Gastroesophageal sphincter (tissue), 4 donors: Measurements from ENCODE around the gene RAPGEF1. TPM values are rescaled to one million over a fixed set of nuclear protein-coding genes. Genes with fewer than 3 reads are reported as not detected.

Source experiments
- ATAC-seq: fragments of 150-250 bp; one replicate; pipeline ENCODE4 v1.9.1; 2016; ENCODE audit warnings: mild to moderate bottlenecking, moderate library complexity
- H3K27ac ChIP-seq, 4 donors: fragments of 200-600 bp; sonication (generic) in 3 of 4; 1 replicate in 3 of 4; 2 replicates in 1 of 4; pipeline ENCODE4 v1.5.1; 2016 to 2019
- H3K27me3 ChIP-seq: fragments of 200-600 bp; sonication (generic); one replicate; pipeline ENCODE4 v1.5.1; 2019
- H3K36me3 ChIP-seq, 2 donors: fragments of 200-600 bp; sonication (generic); one replicate each; pipeline ENCODE4 v1.5.1; 2019; ENCODE audit warnings: control low read depth in 1 of 2
- H3K4me1 ChIP-seq, 3 donors: fragments of 200-600 bp; sonication (generic); 1 replicate in 2 of 3; 2 replicates in 1 of 3; pipeline ENCODE4 v1.5.1; 2016 to 2019; ENCODE audit warnings: control low read depth in 2 of 3
- H3K4me3 ChIP-seq, 2 donors: fragments of 200-600 bp; sonication (generic); one replicate each; pipeline ENCODE4 v1.5.1; 2019; ENCODE audit warnings: mild to moderate bottlenecking in 1 of 2, moderate library complexity in 1 of 2
- H3K9me3 ChIP-seq, 3 donors: fragments of 200-600 bp; sonication (generic); one replicate each; pipeline ENCODE4 v1.5.1; 2017 to 2019; ENCODE audit warnings: control low read depth in 2 of 3
- EP300 ChIP-seq: sonication (generic); formaldehyde crosslinking; IDR thresholded peaks from one replicate; pipeline ENCODE4 v1.6.1; 2017; ENCODE audit warnings: antibody characterized with exemption, mild to moderate bottlenecking
- POLR2A ChIP-seq, 2 donors: fragments of 450-650 bp; IDR thresholded peaks; one replicate each; pipeline ENCODE4 v1.6.1; 2017; ENCODE audit warnings: antibody characterized with exemption in 2 of 2, mild to moderate bottlenecking in 2 of 2, moderate library complexity in 1 of 2
- POLR2AphosphoS5 ChIP-seq: sonication (generic); formaldehyde crosslinking; IDR thresholded peaks from one replicate; pipeline ENCODE4 v1.6.1; 2017; ENCODE audit warnings: antibody characterized with exemption
- WGBS, 2 donors: methylation state at CpG; one replicate each; pipeline ENCODE4 v1.1.5; 2018; ENCODE audit warnings: low coverage in 1 of 2; 5-methylcytosine and 5-hydroxymethylcytosine counted together
- total RNA-seq, 4 donors: library from RNA; depleted of rRNA; stranded (reverse); fragments of >200 nt; gene quantifications; one replicate each; pipeline ENCODE4 v1.1.0, GENCODE V29; 2016
- TF ChIP-seq, protein P1 (sequence below), 4 experiments: fragments of 200-600 bp in 2 of 4; fragments of 450-650 bp in 2 of 4; sonication (generic) in 1 of 4; IDR thresholded peaks; one replicate each; pipeline ENCODE4 v1.5.1; 2017 to 2019; ENCODE audit warnings: antibody characterized with exemption in 4 of 4, mild to moderate bottlenecking in 2 of 4, moderate library complexity in 2 of 4

RAPGEF1 gene
- total RNA-seq, 4 donors from 2014 or later = 47.5 to 162 (median 77.6) TPM

DNA sequence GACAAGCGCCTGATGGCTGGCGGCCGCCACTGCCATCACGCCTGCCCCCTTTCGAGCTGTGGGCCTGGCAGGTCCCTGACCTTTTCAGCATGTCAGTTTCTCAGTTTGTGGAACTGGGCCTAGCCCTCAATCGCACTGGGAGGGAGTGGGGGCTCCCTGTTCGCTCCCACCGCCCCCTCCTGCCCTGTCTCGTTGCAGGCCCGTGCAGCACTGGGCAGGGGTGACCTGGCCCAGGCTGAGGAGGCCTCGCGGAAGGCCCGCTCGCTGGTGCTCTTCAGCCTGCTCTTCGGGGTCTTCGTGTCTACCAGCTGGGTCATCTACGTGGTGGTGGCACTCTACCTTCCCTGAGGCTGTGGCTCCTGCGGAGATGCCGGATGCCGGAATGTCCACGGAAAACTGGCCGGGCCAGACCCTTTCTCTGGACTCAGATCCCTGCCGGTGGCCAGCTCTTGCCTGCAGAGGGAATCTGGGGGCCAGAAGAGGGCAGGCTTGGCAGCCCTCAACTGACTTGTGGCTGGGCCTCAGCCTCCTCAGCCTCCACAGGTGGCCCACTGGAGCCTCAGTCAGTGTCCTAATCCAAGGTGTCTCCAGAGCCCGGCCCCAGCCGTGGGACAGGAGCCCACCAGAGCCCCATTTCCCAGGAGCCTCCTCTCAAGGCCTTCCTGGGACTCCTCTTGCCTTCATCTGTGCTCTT lies 181.9 kb downstream of the RAPGEF1 start:
- H3K4me3 ChIP-seq = no peak overlapping the region
- H3K27ac ChIP-seq = no peak overlapping the region
- TF ChIP-seq POLR2A (IDR thresholded peaks at IDR 0.05) (no peak), POLR2AphosphoS5 (no peak), EP300 (no peak)
- TF ChIP-seq, protein P1, sequence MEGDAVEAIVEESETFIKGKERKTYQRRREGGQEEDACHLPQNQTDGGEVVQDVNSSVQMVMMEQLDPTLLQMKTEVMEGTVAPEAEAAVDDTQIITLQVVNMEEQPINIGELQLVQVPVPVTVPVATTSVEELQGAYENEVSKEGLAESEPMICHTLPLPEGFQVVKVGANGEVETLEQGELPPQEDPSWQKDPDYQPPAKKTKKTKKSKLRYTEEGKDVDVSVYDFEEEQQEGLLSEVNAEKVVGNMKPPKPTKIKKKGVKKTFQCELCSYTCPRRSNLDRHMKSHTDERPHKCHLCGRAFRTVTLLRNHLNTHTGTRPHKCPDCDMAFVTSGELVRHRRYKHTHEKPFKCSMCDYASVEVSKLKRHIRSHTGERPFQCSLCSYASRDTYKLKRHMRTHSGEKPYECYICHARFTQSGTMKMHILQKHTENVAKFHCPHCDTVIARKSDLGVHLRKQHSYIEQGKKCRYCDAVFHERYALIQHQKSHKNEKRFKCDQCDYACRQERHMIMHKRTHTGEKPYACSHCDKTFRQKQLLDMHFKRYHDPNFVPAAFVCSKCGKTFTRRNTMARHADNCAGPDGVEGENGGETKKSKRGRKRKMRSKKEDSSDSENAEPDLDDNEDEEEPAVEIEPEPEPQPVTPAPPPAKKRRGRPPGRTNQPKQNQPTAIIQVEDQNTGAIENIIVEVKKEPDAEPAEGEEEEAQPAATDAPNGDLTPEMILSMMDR (IDR thresholded peaks at IDR 0.05) = no peak
- peaks cover 0 to 11% (median 0%) of the 10 kb centered on the region in 3 donors for H3K9me3 ChIP-seq
- H3K36me3 ChIP-seq = no peaks in the 10 kb centered on the region
- H3K27me3 ChIP-seq = peaks cover 50% of the 10 kb centered on the region
- peaks cover 0 to 5% (median 0%) of the 10 kb centered on the region in 3 donors for H3K4me1 ChIP-seq
- ATAC-seq = no peak
- no CpG with 5 or more reads among the region's 25 CpGs for WGBS, 2 donors

DNA sequence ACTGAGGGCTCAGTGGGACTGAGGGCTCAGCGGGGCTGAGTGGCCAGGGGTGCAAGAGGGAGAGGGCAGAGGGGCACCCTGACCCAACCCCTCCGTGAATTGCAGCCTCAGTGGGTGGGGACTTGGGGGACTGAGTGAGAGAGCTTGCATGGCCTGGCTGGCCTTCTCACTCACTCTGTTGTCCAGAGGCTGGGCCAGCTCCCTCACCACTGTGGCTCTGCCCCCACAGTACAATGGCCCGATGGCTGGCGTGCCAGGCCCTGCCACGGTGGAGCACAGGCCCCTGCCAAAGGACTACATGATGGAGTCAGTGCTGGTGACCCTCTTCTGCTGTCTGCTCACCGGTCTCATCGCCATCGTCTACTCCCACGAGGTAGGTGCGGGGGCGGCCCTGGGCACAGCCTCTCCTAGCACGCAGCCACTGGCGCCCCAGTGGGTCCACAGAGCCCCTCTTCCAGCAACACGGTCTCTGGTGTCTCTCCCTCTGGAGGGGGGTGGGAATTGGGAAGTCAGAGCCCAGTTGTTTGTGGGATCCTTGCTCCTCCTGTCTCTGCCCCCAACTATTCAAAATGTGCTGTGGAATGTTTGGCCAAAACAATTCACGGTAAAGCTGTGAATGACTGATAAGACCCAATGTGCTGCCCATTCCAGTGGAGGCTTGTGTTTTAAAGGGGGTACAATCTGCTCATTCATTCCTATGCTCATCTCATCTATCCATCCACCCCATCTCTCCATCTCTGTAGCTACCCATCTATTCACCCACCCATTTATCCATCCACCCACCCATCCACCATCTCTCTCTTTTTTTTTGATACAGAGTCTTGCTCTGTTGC lies 183.8 kb downstream of the RAPGEF1 start:
- Histone ChIP-seq H3K27ac (no peak overlapping the region), H3K4me1 (peaks cover 0 to 5% (median 0%) of the 10 kb centered on the region in 3 donors), H3K4me3 (no peak overlapping the region), H3K27me3 (peaks cover 70% of the 10 kb centered on the region), H3K36me3 (no peaks in the 10 kb centered on the region), H3K9me3 (no peaks in the 10 kb centered on the region)
- TF ChIP-seq, protein P1 (IDR thresholded peaks at IDR 0.05) = no peak
- TF ChIP-seq EP300 (no peak), POLR2AphosphoS5 (no peak), POLR2A (IDR thresholded peaks at IDR 0.05) (no peak)
- no peak for ATAC-seq
- WGBS, 2 donors = 80 to 86% methylated on average over 1 to 8 of the region's 15 CpGs

DNA sequence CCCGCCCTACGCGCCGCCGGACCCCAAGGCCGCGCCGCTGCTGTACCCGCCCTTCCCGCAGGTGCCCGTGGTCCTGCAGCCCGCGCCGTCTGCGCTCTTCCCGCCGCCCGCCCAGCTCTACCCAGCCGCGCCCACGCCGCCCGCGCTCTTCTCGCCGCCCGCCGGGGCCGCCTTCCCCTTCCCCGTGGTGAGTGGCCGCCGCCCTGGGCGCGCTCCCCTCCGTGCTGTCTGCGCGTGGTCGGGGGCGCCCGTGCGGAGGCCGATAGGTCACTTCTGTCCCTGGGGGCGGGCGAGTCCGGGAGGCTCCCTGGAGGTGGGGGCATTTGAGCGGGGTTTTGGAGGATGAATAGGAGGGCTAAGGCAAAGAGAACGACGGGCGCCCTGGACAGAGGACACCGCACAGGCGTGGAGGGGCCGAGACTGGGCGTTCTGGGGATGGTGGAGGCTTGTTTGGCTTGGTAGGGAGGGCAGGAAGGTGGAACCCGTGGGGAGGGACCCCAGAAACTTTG lies 185.0 kb downstream of the RAPGEF1 start:
- no peaks in the 10 kb centered on the region for H3K9me3 ChIP-seq
- no peak overlapping the region for H3K27ac ChIP-seq
- H3K4me3 ChIP-seq = no peak overlapping the region
- peaks cover 72% of the 10 kb centered on the region for H3K27me3 ChIP-seq
- ATAC-seq = no peak
- H3K36me3 ChIP-seq = no peaks in the 10 kb centered on the region
- H3K4me1 ChIP-seq = peaks cover 0 to 5% (median 0%) of the 10 kb centered on the region in 3 donors
- TF ChIP-seq, protein P1 (IDR thresholded peaks at IDR 0.05) = no peak
- no peak for TF ChIP-seq POLR2A (IDR thresholded peaks at IDR 0.05)
- TF ChIP-seq EP300 = no peak
- no peak for TF ChIP-seq POLR2AphosphoS5
- 57% methylated on average over 9 of the region's 54 CpGs; no CpG with 5 or more reads in 1 of the 2 donors for WGBS, 2 donors

DNA sequence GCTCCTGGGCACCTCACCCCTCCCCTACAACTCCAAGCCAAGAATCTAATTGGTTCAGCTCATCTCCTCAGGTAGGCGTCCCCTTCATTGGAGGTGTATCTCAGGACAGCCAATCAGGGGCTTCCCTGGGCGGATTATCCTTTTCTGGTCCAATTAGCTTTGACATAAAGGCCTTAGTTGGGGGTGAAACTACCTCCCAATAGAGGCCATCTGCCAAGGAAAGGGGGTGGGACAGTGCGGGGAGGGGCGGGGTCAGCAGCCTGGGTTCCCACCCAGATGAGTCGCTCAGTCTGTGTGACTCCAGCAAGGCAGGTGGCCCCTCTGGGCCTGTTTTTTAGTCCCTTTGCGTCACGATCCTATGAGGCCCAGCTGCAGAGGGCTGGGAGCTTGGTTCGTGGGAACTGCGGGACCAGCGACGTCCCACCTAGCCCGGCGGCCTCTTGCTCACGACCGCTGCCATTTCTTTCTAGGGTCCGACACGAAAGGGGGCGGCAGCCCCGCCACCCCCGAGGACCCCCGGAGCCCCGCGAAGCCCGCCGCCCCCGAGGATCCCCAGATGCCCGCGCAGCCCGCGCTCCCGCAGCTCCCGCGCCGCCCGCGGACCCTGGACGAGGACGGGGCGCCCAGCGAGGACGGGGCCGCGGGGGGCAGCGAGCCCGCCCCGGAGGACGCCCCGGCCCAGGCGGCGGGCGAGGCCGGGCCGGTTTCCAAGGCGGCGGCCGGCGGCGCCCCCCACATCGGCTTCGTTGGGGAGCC lies 185.6 kb downstream of the RAPGEF1 start:
- H3K4me3 ChIP-seq = no peak overlapping the region
- peaks cover 78% of the 10 kb centered on the region for H3K27me3 ChIP-seq
- peaks cover 0 to 5% (median 0%) of the 10 kb centered on the region in 3 donors for H3K4me1 ChIP-seq
- TF ChIP-seq POLR2AphosphoS5 = no peak
- TF ChIP-seq POLR2A (IDR thresholded peaks at IDR 0.05) = no peak
- no peak for TF ChIP-seq EP300
- TF ChIP-seq, protein P1 (IDR thresholded peaks at IDR 0.05) = no peak
- H3K27ac ChIP-seq = no peak overlapping the region
- no peaks in the 10 kb centered on the region for H3K9me3 ChIP-seq
- H3K36me3 ChIP-seq = no peaks in the 10 kb centered on the region
- 100% methylated on average over 1 of the region's 60 CpGs; no CpG with 5 or more reads in 1 of the 2 donors for WGBS, 2 donors
- ATAC-seq = no peak
